Liver (tissue), 4 donors: ENCODE data around the gene TMEM255B. TPM values are rescaled to one million over a fixed set of nuclear protein-coding genes. Genes with fewer than 3 reads are reported as not detected.

Source experiments
- polyA plus RNA-seq, 2 donors: library from polyadenylated mRNA; stranded (reverse) in 1 of 2; unstranded in 1 of 2; fragments of 200-250 nt in 1 of 2; fragments of >200 nt in 1 of 2; fragmentation: Nextera tagmentation in 1 of 2; extraction: Ambion mirVana in 1 of 2; gene quantifications; one replicate each; pipeline versions ENCODE4 v1.2.1 to v1.2.3, GENCODE V29; 2013 to 2015
- total RNA-seq, 2 donors: library from RNA; depleted of rRNA; stranded (reverse); fragments of >200 nt; gene quantifications; one replicate each; pipeline ENCODE4 v1.2.3, GENCODE V29; 2014
- donor health status: healthy.
- donor health status: healthy.
- donor health status: healthy.

The TMEM255B gene
- total and polyA plus RNA-seq, 4 donors: 0.37 to 8.6 (median 3.5) TPM

Other genes with a start within 250 kb of the TMEM255B start
- 100 to 1,000 TPM in 1 of 2 donors, 10 to 100 TPM in 1; 17.7 to 140 TPM for gene TFDP1, start 174.5 kb upstream of the TMEM255B start, total RNA-seq
- 10 to 100 TPM in 1 of 2 donors, 1 to 10 TPM in 1; 9.9 to 17.9 TPM for gene TFDP1, start 174.5 kb upstream of the TMEM255B start, polyA plus RNA-seq
- gene ATP4B, start 101.0 kb upstream of the TMEM255B start, total RNA-seq: not detected
- not detected for gene ATP4B, start 101.0 kb upstream of the TMEM255B start, polyA plus RNA-seq
- under 1 TPM in 1 of 2 donors, not detected in 1; 0.05 TPM for gene GRK1, start 92.0 kb upstream of the TMEM255B start, total RNA-seq
- not detected for gene GRK1, start 92.0 kb upstream of the TMEM255B start, polyA plus RNA-seq
- gene GAS6, start 104.8 kb downstream of the TMEM255B start, total RNA-seq: 10 to 100 TPM in 1 of 2 donors, 1 to 10 TPM in 1; 3.2 to 15.1 TPM
- gene GAS6, start 104.8 kb downstream of the TMEM255B start, polyA plus RNA-seq: 10 to 100 TPM in 1 of 2 donors, 1 to 10 TPM in 1; 2.5 to 30.2 TPM
- under 1 TPM in 1 of 2 donors, not detected in 1; 0.17 TPM for gene C13orf46, start 214.8 kb downstream of the TMEM255B start, total RNA-seq
- under 1 TPM in 1 of 2 donors, not detected in 1; 0.10 TPM for gene C13orf46, start 214.8 kb downstream of the TMEM255B start, polyA plus RNA-seq